Activated T-cell treated with anti-CD3 and anti-CD28 coated beads, Interleukin-2, amount 50 U/mL, for 72 hours (primary cell): ENCODE measurements around the gene JAZF1. TPM values are rescaled to one million over a fixed set of nuclear protein-coding genes. Genes with fewer than 3 reads are reported as not detected.
A peak's percentile ranks its signal among the peaks of the same experiment; 100 is the strongest.
"Not testable (repeated sequence)": the region's sequence is repeated elsewhere in the genome, so short reads cannot be mapped to it uniquely, and the experiment has no call there.

ENCODE experiments used
- ATAC-seq, 2 donors: fragments of 150-1000 bp; cut with Tn5 transposase; replicated peaks in 1 of 2; 2 replicates each; pipeline ENCODE4 v1.10.0; 2021; ENCODE audit warnings: moderate library complexity in 2 of 2, mild to moderate bottlenecking in 1 of 2
- DNase-seq, 2 donors: peaks; one replicate each; pipeline ENCODE4 v3.0.0; 2021 to 2022; ENCODE audit warnings: mixed read lengths in 1 of 2
- H3K27ac Mint-ChIP-seq: one replicate; pipeline ENCODE4 v1.8.0; 2022; ENCODE audit warnings: mild to moderate bottlenecking, moderate library complexity, mixed read lengths
- H3K27me3 Mint-ChIP-seq: one replicate; pipeline ENCODE4 v1.8.0; 2022; ENCODE audit warnings: low read depth, mixed read lengths
- H3K36me3 Mint-ChIP-seq, 2 donors: one replicate each; pipeline ENCODE4 v1.8.0; 2022; ENCODE audit warnings: mixed read lengths in 2 of 2, mild to moderate bottlenecking in 1 of 2; ENCODE audit not compliant: insufficient read depth in 2 of 2
- H3K4me1 Mint-ChIP-seq: one replicate; pipeline ENCODE4 v1.8.0; 2022; ENCODE audit warnings: low read depth, mixed read lengths
- H3K4me3 Mint-ChIP-seq, 2 donors: one replicate each; pipeline ENCODE4 v1.8.0; 2022; ENCODE audit warnings: mild to moderate bottlenecking in 2 of 2, mixed read lengths in 2 of 2, moderate library complexity in 2 of 2
- H3K9me3 Mint-ChIP-seq, 2 donors: one replicate each; pipeline ENCODE4 v1.8.0; 2022; ENCODE audit warnings: mixed read lengths in 2 of 2
- total RNA-seq, 2 donors: library from RNA; stranded (reverse); gene quantifications; one replicate each; pipeline ENCODE4 v1.2.3, GENCODE V29; 2022

JAZF1 gene
- total RNA-seq, 2 donors from 2014 or later: 4.3 to 7.9 TPM

GRCh38 chr7:27901028-27901760 lies 279.4 kb downstream of the JAZF1 start:
- ATAC-seq: peak; percentile 68 to 72
- no peaks in the 10 kb centered on the region for H3K9me3 Mint-ChIP-seq
- peaks cover 17% of the 10 kb centered on the region for H3K27me3 Mint-ChIP-seq
- H3K4me1 Mint-ChIP-seq: peaks cover 34% of the 10 kb centered on the region
- no peak overlapping the region for H3K27ac Mint-ChIP-seq
- peak overlapping the region in 1 of 2 donors; percentile 58 for H3K4me3 Mint-ChIP-seq
- DNase-seq: peak; percentile 31 to 36
- no peaks in the 10 kb centered on the region for H3K36me3 Mint-ChIP-seq

GRCh38 chr7:27900006-27900405 lies 280.6 kb downstream of the JAZF1 start:
- H3K9me3 Mint-ChIP-seq: no peaks in the 10 kb centered on the region
- ATAC-seq: no peak
- H3K36me3 Mint-ChIP-seq: no peaks in the 10 kb centered on the region
- H3K4me3 Mint-ChIP-seq: peak overlapping the region; percentile 24 to 65
- peaks cover 42% of the 10 kb centered on the region for H3K4me1 Mint-ChIP-seq
- DNase-seq: no peak
- H3K27me3 Mint-ChIP-seq: peaks cover 17% of the 10 kb centered on the region
- H3K27ac Mint-ChIP-seq: no peak overlapping the region

- H3K4me1 Mint-ChIP-seq: peaks cover 42% of the 10 kb centered on the region
- no peaks in the 10 kb centered on the region for H3K9me3 Mint-ChIP-seq
- H3K27me3 Mint-ChIP-seq: peaks cover 17% of the 10 kb centered on the region
- H3K27ac Mint-ChIP-seq: no peak overlapping the region
- no peaks in the 10 kb centered on the region for H3K36me3 Mint-ChIP-seq
- ATAC-seq (peak; percentile 87 to 95), DNase-seq (peak; percentile 39 to 42)
- peak overlapping the region; percentile 24 to 65 for H3K4me3 Mint-ChIP-seq
Observed at GRCh38 chr7:27899601-27900000, 281.0 kb downstream of the JAZF1 start.

- DNase-seq (no peak), ATAC-seq (no peak)
- H3K4me3 Mint-ChIP-seq: no peak overlapping the region
- H3K36me3 Mint-ChIP-seq: no peaks in the 10 kb centered on the region
- no peaks in the 10 kb centered on the region for H3K9me3 Mint-ChIP-seq
- H3K27me3 Mint-ChIP-seq: peaks cover 10% of the 10 kb centered on the region
- H3K4me1 Mint-ChIP-seq: peaks cover 42% of the 10 kb centered on the region
- no peak overlapping the region for H3K27ac Mint-ChIP-seq
Observed at GRCh38 chr7:27897441-27897847, 283.2 kb downstream of the JAZF1 start.

GRCh38 chr7:27897001-27897400 lies 283.6 kb downstream of the JAZF1 start:
- Mint-ChIP-seq H3K4me3 (no peak overlapping the region), H3K4me1 (peaks cover 42% of the 10 kb centered on the region), H3K36me3 (no peaks in the 10 kb centered on the region), H3K27ac (no peak overlapping the region), H3K27me3 (peaks cover 10% of the 10 kb centered on the region), H3K9me3 (no peaks in the 10 kb centered on the region)
- ATAC-seq (no peak), DNase-seq (no peak)

GRCh38 chr7:27895551-27895950 lies 285.0 kb downstream of the JAZF1 start:
- Mint-ChIP-seq H3K27me3 (peaks cover 10% of the 10 kb centered on the region), H3K27ac (no peak overlapping the region), H3K9me3 (no peaks in the 10 kb centered on the region), H3K4me1 (peaks cover 32% of the 10 kb centered on the region), H3K4me3 (no peak overlapping the region), H3K36me3 (no peaks in the 10 kb centered on the region)
- DNase-seq: no peak
- no peak for ATAC-seq

- Mint-ChIP-seq H3K4me1 (peaks cover 8% of the 10 kb centered on the region), H3K9me3 (peaks cover 2 to 4% of the 10 kb centered on the region in 2 donors), H3K27ac (no peak overlapping the region), H3K27me3 (no peaks in the 10 kb centered on the region), H3K36me3 (peaks cover 0 to 1% of the 10 kb centered on the region in 2 donors), H3K4me3 (no peak overlapping the region)
- ATAC-seq (peak; percentile 60 to 80), DNase-seq (no peak)
Observed at GRCh38 chr7:27890205-27890849, 290.3 kb downstream of the JAZF1 start.

- Mint-ChIP-seq H3K36me3 (peaks cover 0 to 1% of the 10 kb centered on the region in 2 donors), H3K27ac (no peak overlapping the region), H3K27me3 (no peaks in the 10 kb centered on the region), H3K4me1 (peaks cover 8% of the 10 kb centered on the region), H3K4me3 (no peak overlapping the region), H3K9me3 (peaks cover 2 to 4% of the 10 kb centered on the region in 2 donors)
- no peak for ATAC-seq
- no peak for DNase-seq
Observed at GRCh38 chr7:27889800-27890199, 290.8 kb downstream of the JAZF1 start.

GRCh38 chr7:27888736-27889135 lies 291.9 kb downstream of the JAZF1 start:
- H3K27ac Mint-ChIP-seq: no peak overlapping the region
- no peak for DNase-seq
- ATAC-seq: no peak
- peaks cover 8% of the 10 kb centered on the region for H3K4me1 Mint-ChIP-seq
- peaks cover 2 to 4% of the 10 kb centered on the region in 2 donors for H3K9me3 Mint-ChIP-seq
- H3K27me3 Mint-ChIP-seq: no peaks in the 10 kb centered on the region
- H3K4me3 Mint-ChIP-seq: no peak overlapping the region
- peaks cover 0 to 1% of the 10 kb centered on the region in 2 donors for H3K36me3 Mint-ChIP-seq

- H3K4me1 Mint-ChIP-seq, H3K4me3 Mint-ChIP-seq, H3K9me3 Mint-ChIP-seq, ATAC-seq, H3K27me3 Mint-ChIP-seq, H3K27ac Mint-ChIP-seq, H3K36me3 Mint-ChIP-seq, DNase-seq: not testable (repeated sequence)
Observed at GRCh38 chr7:27886710-27887109, 293.9 kb downstream of the JAZF1 start.

GRCh38 chr7:27885652-27886051 lies 294.9 kb downstream of the JAZF1 start:
- Mint-ChIP-seq H3K4me3 (no peak overlapping the region), H3K9me3 (peaks cover 2 to 4% of the 10 kb centered on the region in 2 donors), H3K27me3 (no peaks in the 10 kb centered on the region), H3K27ac (no peak overlapping the region), H3K4me1 (peaks cover 8% of the 10 kb centered on the region), H3K36me3 (peaks cover 0 to 1% of the 10 kb centered on the region in 2 donors)
- DNase-seq (no peak), ATAC-seq (no peak)

GRCh38 chr7:27883696-27884095 lies 296.9 kb downstream of the JAZF1 start:
- Mint-ChIP-seq H3K4me1 (no peaks in the 10 kb centered on the region), H3K9me3 (peaks cover 2 to 4% of the 10 kb centered on the region in 2 donors), H3K27me3 (no peaks in the 10 kb centered on the region), H3K36me3 (peaks cover 0 to 1% of the 10 kb centered on the region in 2 donors), H3K4me3 (no peak overlapping the region), H3K27ac (no peak overlapping the region)
- ATAC-seq (no peak), DNase-seq (no peak)

- Mint-ChIP-seq H3K27ac (no peak overlapping the region), H3K4me1 (no peaks in the 10 kb centered on the region), H3K9me3 (no peaks in the 10 kb centered on the region), H3K36me3 (no peaks in the 10 kb centered on the region), H3K4me3 (no peak overlapping the region), H3K27me3 (no peaks in the 10 kb centered on the region)
- ATAC-seq: no peak
- no peak for DNase-seq
Observed at GRCh38 chr7:27876756-27877155, 303.8 kb downstream of the JAZF1 start.
